NCI-H2107 (cell line): ENCODE measurements around the gene PPL.

Experiments
- DNase-seq: peaks from one replicate; lab custom pipeline; 2025; lab: John Stamatoyannopoulos, UW

The PPL gene

GRCh38 chr16:4864728-4865127 is 72.2 kb downstream of the PPL start:
- no peak for DNase-seq

GRCh38 chr16:4862639-4863038 is 74.3 kb downstream of the PPL start:
- DNase-seq: no peak

- no peak for DNase-seq
Observed at GRCh38 chr16:4860727-4861342, 76.1 kb downstream of the PPL start.

GRCh38 chr16:4859900-4860255 is 77.1 kb downstream of the PPL start:
- DNase-seq: no peak

DNA sequence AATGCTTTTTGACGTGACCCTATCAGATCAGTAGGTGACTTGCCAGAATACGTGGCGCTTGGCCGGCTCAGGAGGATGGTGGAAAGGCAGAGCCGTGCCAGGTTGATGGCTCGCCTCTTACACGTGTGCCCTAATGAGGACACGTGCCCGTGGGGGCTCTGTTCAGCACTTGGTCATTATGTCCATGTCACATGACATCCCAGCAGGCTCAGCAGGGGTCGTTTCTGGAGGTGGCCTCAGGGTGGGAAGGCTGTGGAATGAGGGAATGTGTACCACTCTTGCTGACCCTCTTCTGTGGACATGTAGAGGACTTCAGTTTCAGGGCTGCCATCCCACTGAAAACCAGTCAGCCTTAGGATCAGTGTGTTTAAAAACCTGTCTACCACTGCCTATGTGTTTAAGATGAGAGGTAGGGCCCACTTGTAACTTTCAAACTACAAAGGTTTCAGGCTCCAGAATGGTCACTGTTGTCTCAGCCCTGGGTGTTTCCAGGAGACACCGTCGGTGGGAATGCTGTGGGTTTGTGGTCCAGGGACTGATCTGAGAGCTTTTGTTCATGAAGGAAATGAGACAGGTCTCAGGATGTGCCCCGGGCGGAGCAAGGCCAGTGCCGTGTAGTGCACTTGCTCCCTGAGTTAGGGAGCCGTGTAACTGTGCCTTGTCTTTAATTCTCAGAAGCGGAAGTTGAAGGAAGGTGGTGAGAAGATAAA is 77.6 kb downstream of the PPL start:
- no peak for DNase-seq

GRCh38 chr16:4855804-4856203 is 81.1 kb downstream of the PPL start:
- no peak for DNase-seq

DNA sequence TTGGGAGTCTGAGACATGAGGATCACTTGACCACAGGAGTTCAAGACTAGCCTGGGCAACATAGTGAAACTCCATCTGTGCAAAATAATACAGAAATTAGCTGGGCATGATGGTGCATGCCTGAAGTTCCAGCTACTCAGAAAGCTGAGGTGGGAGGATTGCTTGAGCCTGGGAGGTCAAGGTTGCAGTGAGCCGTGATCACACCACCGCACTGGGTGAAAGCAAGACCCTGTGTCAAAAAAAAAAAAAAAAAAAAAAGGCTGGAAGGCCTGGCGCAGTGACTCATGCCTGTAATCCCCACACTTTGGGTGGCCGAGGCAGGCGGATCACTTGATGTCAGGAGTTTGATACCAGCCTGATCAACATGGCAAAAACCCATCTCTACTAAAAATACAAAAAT is 81.6 kb downstream of the PPL start:
- no peak for DNase-seq

DNA sequence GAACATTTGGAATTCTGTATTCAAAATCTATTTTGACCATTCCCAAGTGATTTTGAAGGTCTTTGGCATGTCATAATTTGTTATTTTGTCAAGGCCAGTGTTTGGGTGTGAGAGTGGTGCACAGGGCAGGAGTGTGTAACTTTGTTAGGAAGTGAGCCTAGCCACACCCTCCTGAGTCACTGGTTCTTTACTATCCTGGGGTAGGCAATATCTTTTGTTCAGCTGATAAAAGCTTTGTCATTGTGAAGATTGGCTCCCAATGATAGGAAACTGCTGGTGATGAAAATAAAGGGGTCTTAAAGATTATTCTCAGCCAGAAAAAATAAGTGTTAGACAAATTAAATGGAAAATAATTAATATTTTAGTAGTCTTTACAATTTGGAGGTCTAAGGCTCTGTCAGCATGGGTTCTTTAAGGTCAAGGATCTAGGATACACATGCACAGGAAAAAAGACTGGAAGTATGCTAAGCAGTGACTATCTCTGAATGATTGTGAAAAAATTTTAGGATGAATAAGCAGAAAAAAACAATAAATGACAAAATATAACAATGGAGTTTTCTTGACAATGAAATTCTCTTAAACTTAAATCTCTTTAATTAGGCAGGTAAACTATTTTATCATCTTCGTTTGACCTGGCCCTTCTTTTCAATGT is 84.6 kb downstream of the PPL start:
- no peak for DNase-seq

DNA sequence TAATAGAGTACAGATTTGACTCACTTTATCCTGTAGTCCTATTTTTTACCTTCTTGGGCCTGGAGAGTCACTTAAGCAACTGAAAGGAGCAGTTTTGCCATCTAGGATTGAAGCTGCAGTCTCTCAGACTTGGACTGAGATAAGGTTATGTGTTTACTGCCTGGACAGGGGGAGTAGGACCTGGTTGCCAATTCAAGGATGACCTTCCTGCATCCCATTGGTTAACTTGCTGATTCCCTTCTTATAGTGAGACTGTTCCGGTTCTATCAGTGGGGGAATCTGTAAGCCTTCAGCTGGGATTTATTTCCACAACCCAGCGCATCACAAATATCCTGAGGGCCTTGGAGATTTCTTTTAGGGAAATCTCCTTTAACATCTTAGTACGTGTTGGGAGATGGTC is 86.7 kb downstream of the PPL start:
- no peak for DNase-seq

DNA sequence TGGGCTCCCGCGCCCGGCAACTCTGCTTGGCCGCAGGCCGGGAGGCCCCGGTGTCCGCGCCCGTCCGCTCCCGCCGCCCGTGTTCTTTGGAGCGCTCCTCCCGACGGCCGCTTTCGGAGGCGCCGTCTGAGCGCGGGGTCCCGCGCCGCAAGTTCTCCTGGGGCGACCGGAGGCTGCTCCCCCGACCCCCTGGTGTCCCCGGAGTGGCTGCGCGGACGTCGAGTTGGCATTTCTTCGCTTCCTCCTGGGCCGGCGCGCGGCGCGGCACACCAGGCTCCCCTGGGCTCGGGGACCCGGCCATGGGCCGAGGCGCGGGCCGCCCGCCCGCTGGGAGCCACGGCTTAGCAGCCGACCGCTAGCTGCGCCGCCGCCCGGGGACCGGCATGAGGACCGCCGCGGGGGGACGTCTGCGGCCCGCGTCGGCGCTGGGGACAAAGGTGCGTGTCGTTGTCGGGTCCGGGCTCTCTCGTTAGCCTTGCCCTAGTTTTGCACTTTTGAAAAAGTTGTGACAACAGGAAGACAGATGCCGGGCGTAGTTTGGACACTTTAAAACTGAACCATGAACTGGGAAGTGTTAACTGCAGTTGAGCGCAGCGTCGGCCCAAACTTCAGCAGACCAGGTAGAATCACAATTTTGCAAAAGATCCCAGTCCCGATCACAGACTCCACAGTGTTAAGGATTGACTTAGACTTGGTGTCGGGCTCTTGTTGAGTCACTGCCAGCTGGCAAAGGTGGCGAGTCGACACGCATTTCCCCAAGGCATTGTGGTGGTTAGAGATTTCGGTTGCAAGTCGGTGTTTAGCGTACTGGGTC is 89.0 kb downstream of the PPL start:
- DNase-seq: peak; percentile 16

- peak; percentile 98 for DNase-seq
Observed at GRCh38 chr16:4846901-4847773, 89.8 kb downstream of the PPL start, which contains the start of the genes GLYR1 and UBN1. GLYR1 (minus strand) TSS chr16:4847288; CDS start chr16:4847265, 23 bp downstream. UBN1 (plus strand) TSS chr16:4847481; CDS start chr16:4852918, 5,437 bp downstream.

- no peak for DNase-seq
Observed at GRCh38 chr16:4846503-4846900, 90.4 kb downstream of the PPL start.

DNA sequence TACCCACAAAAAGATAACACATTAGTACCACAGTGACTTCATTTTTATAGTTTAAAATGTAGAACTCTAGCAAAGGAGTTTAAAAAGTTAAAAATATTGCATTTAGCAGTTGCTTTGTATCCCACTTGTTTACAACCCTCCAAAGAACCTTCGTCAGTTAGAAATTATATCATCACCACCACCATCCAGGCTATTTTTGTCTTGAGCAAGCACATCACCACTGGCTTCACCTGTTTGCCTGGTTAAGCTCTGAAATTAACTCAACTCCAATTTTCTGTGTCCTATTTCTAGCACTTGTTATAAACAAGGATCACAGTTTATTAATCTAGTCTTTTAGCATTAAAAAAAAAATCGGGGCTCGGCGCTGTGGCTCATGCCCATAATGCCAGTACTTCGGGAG is 96.0 kb downstream of the PPL start:
- no peak for DNase-seq

DNA sequence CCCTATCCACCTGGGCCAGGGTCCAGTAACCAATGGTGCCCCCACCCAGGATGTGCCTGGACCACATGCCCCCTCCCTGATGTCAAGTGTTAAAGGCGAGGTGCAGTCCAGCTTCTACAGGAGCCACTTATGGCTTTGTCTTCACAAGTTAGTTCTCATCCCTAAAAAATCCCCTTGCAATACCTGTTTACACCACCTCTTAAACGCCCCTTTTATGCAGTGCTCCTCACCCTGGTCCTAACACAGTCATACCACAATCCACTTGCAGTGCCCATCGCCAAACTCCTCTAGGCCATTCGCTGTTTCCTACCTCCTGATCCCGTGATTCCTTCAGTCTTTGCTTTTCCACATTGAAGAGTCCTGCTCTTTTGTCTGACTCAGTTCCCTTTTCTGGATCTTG is 97.0 kb downstream of the PPL start:
- no peak for DNase-seq

DNA sequence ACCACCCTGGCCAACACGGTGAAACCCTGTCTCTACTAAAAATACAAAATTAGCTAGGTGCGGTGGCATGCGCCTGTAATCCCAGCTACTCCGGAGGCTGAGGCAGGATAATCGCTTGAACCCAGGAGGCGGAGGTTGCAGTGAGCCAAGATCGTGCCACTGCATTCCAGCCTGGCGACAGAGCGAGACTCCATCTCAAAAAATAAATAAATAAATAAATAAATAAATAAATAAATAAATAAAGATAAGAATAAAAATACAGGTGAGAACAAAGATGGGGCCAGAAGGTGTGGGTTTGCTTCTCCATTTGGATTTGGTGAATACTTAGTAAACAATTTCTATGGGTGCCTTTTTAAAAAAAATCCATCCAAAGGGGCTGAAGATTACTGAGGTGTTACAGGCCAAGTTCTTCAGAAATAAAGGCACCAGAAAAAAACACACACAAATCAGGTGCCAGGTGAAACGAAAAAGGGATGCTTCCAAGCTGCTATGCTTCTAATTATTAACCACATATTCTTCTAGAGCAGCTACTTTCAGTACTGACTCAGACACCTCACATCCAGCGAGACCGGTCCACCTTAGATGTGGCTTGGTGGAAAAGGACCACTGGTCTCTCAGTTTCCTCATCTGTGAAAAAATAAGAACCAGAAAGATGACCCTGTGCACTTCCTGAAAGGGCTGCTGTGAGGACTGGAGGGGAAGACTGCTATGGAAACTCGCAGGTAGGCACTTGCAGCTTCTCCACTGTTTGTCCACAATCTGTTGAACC is 99.0 kb downstream of the PPL start:
- DNase-seq: no peak

GRCh38 chr16:4836727-4837126 is 100.2 kb downstream of the PPL start:
- DNase-seq: no peak

DNA sequence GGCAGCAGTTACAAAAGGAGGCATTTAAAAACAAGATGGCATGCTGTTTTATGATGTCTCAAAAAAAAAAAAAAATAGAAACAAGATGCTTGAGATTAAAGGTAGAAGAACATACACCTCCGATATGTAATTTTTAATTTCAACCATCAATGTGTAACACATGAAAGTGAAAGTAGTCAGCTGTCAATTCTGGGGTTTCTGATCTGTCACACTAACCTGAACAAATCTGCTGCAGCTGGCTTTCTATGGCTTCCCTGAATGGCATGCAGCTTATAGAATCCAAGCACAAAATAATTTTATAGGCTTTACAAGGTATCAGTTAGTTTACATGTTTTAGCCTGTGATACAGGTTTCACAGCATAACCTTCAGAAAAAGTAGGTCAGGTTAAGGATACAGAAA is 103.4 kb downstream of the PPL start:
- no peak for DNase-seq

DNA sequence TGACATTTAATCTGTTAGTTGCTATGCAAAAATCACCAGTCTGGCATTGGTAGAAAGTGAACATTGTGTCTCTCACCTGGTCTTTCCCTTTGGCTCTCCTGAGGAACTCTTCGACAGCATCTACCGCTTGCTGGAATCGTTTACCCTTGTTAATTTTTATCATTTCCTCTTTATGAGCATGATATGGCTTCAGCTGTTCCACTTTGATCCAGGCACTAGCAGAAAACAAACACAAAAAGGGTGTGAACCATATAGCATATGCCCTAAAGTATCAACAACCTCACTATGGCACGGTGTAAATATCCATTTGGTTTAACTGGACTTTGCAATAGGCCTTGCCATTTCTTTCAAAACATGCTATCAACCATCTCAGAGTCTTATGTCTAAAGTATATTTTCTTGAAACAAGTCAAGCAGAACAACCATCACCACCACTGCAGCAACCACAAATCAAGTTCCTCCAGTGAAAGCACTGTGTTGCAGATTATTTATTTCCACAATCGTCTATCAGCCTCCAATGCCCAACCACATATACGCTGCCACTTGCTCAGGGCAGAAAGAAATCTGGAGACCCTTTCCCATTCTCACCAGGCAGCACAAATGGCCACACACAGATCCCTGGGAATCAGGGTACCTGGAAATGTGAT is 104.1 kb downstream of the PPL start:
- no peak for DNase-seq
